Superior temporal gyrus (tissue), 1 donor: ENCODE measurements around the gene ZFYVE9.
"Not testable (repeated sequence)": the region's sequence is repeated elsewhere in the genome, so short reads cannot be mapped to it uniquely, and the experiment has no call there.

Source experiments
- DNase-seq: peaks from one replicate; pipeline ENCODE4 v3.0.0-alpha.2; 2016; ENCODE audit errors: extremely low spot score

ZFYVE9 gene

GRCh38 chr1:52141513-52142219, at the start of gene ZFYVE9:
Gene ZFYVE9, plus strand, starts transcription at chr1:52142089. Its CDS starts 91,118 bp downstream, at chr1:52233207.
- peak; percentile 72 for DNase-seq

- not testable (repeated sequence) for DNase-seq
Observed at GRCh38 chr1:52094300-52094699, 47.6 kb upstream of the ZFYVE9 start.

DNA sequence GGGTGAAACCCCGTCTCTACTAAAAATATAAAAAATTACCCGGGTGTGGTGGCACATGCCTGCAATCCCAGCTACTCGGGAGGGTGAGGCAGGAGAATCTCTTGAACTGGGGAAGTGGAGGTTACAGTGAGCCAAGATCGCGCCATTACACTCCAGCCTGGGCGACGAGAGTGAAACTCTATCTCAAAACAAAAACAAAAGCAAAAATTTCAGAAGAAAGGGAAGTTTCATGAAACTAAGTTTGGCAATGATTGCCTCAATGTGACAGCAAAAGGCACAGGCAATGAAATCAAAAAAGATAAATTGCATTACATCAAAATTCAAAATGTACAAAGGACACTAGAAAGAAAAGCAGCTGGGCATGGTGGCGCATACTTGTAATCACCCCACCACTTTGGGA, 45.7 kb upstream of the ZFYVE9 start:
- no peak for DNase-seq

DNA sequence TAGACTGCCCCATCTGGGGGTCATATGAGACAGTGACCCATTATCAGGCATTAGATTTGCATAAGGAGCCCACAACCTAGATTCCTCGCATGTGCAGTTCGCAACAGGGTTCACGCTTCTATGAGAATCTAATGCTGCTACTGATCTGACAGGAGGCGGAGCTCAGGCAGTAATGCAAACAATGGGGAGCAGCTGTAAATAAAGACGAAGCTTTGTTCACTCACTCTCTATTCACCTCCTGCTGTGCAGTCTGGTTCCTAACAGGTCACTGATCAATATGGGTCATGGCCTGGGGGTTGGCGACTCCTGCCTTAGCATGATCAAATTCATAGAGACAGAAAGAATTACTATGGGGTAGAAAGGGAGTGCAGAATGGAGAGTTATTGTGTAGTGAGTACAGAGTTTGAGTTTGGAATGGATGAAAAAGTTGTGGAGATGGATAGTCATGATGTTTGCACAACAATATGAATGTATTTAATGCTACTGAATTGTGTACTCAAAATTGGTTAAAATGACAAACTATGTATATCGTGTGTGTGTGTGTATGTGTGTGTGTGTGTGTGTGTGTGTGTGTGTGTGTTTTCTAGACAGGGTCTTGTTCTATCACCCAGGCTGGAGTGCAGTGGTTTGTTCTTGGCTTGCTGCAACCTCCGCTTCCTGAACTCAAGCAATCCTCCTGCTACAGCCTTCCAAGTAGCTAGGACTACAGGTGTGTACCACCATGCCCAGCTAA, 43.6 kb upstream of the ZFYVE9 start:
- DNase-seq, result no peak

GRCh38 chr1:52102336-52103013, 39.4 kb upstream of the ZFYVE9 start:
- DNase-seq, result no peak

- no peak for DNase-seq
Observed at GRCh38 chr1:52111492-52111891, 30.4 kb upstream of the ZFYVE9 start.

DNA sequence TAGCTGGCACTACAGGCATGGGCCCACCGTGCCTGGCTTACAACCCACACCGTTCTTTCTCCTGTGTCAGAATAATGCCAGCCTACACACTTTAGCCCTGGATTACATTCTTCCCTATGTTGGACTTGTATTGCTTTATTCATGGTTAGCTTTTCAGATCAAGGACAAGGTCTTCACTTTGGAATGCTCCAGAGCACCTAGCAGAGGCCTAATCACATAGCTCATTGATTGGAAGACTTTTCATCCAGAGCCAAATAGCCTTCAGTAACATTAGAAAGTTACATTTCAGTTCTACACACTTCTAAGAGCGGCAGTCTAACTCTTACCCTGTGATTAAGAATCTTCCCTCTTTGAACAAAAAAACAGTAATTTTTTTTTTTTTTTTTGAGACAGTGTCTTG, 29.4 kb upstream of the ZFYVE9 start:
- no peak for DNase-seq

GRCh38 chr1:52119301-52120079, 22.4 kb upstream of the ZFYVE9 start:
- no peak for DNase-seq

- DNase-seq, result no peak
Observed at GRCh38 chr1:52122384-52122783, 19.5 kb upstream of the ZFYVE9 start.

GRCh38 chr1:52123622-52124021, 18.3 kb upstream of the ZFYVE9 start:
- no peak for DNase-seq

- DNase-seq, result no peak
Observed at GRCh38 chr1:52125736-52126359, 16.0 kb upstream of the ZFYVE9 start.

DNA sequence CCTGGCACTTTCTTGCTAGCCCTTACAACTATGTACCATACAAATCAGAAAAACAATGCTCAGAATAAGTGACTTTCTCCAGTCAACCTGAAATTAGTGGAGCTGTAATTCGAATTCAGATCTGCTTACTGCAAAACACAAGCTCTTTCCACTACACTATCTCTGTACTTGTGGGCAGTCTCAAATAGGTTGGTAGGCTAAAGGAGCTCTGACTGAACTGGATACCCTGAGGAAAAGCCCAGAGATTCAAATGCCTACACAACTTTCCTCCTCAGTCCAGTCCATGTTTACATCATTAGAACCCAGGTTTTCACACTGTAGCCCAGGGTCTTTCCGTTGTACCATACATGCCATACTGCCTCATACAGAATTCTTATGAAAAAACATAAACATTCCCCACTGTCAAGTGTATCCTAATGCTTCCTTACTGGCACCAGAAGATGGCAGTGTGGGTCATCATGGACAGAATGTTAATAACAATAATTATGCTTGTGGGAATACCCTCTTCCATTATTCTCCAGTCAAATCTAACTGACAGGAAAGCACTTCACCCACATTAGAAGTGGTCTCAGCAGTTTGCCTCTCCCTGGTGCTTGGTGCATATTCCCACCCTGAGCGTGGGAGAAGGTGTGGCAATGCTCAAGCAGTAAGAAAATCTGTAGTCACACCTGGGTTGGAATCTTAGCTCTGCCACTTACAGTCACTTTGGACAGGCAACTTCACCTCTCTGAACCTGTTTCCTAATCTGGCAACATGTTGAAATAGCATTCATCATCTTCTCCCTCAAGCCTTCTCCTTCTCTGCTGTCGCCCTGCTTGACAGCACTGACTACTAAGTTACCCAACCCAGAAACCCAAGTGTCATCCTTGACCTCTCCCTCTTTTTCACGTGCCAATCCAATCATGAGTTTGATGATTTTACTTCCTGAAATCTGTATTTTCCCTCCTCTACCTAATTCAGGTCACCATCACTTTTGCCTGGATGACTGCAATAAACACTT, 14.4 kb upstream of the ZFYVE9 start:
- DNase-seq, result peak; percentile 66

GRCh38 chr1:52139817-52140540, 1.9 kb upstream of the ZFYVE9 start:
- DNase-seq, result peak; percentile 61

DNA sequence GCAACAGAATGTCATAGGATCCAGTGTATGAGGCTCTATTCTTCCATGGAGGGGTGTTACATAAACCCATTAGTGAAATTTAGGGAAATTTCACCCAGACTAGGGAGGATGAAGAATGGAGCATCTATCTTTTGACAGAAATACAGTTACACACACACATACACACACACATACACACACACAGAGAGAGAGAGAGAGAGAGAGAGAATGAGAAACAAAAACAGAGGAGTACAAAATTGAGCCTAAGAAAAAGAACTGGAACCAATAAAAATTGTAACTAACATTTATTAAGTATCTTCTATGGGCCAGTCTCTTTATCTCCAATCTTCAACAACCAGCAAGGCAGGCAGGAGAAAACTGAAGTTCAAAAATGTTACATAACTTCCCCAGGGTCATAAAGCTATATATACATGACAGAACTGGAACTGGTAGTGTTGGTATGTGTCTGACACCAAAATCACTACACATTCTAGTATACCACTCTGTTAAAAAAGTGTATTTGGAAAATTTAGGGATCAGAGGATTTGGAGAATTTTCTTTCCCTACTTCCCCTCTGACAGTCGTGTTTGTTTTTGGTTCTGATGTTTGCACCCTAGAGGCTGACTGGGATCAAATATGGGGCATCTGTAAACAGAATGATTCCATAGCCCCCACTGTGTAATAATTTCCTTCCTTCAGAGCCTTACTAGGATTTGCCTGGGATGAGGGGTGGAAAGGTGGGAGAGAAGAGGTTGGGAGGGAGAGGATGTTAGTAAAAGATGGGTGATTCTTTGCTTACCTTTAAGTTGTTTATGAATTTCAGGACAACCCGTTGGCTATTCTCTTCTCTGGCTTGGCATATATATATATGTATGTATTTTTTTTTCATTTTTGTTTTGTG, 1.0 kb upstream of the ZFYVE9 start:
- DNase-seq, result peak; percentile 48

- DNase-seq, result peak; percentile 53
Observed at GRCh38 chr1:52142220-52143183, 613 bp downstream of the ZFYVE9 start.

GRCh38 chr1:52145137-52145536, 3.2 kb downstream of the ZFYVE9 start:
- no peak for DNase-seq

GRCh38 chr1:52150445-52150844, 8.6 kb downstream of the ZFYVE9 start:
- not testable (repeated sequence) for DNase-seq
